HG02938 (cell line): ENCODE results near the gene ADARB1.

ENCODE experiments used
- ATAC-seq: cut with Tn5 transposase; IDR thresholded peaks from one replicate; pipeline ENCODE4 v1.9.1; 2021; ENCODE audit warnings: mild to moderate bottlenecking, moderate library complexity; ENCODE audit not compliant: unreplicated experiment

Gene ADARB1

DNA sequence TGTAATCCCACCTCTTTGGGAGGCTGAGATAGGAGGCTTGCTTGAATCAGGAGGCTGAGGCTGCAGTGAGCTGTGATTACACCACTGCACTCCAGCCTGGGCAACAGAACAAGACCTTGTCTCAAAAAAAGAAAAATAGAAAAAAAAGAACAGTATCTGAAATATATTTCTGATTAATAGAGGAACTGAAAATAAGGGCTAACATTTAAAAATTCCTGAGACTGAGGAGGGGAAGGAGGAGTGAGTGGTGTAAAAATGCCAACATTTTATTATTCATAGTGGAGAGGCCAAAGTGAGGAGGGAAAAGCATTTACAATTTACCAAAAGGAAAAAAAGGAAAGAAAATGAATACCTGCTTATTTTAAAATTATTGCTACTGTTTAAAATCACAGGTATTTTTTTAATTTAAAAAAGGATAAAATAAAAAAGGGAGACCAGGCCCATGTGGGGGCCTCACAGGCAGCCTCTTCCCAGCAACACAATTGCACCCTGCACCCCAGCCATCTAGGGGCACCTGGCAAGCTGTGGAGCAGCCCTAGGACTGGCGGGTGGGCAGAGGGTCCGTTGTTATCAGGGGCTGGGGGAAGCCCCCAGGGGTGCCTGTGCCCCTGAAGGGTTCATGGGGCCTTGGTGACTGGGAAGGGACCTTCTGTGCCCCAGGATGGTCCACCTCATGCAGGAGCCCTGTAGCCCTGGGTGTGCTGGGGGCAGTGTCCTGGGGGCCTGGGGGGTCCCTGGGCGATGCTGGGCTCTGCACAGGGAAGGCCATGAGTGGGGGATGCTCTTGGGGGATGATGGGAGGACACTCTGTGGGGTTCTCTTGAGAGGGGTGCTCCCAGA lies 34.8 kb upstream of the ADARB1 start:
- ATAC-seq: no peak

DNA sequence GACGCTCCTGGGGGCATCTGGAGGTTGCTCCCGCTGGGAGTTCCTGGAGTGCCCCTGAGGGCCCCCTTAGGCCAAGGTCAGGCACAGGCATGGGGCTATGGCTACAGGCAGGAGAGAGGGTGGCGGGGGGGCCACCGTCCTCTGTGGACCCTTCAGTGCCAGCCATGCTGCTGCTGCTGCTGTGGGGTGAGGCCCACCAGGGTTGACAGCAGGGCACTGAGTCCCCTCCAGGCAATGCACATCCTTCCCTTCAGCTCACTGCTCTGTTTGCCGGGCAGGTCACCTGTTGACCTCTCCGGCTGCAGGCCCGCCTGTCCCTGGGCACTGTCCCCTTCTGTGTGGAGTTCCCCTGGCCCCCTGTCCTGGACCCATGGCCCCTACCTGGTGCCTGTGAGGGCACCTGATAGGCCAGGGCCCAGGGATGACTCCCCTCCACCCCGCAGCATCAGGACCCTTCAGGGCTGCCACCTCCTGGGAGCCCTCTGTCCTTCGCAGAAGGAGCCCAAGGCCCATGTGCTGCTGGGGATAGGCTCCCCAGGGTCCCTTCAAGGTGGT lies 34.1 kb upstream of the ADARB1 start:
- ATAC-seq: no peak

DNA sequence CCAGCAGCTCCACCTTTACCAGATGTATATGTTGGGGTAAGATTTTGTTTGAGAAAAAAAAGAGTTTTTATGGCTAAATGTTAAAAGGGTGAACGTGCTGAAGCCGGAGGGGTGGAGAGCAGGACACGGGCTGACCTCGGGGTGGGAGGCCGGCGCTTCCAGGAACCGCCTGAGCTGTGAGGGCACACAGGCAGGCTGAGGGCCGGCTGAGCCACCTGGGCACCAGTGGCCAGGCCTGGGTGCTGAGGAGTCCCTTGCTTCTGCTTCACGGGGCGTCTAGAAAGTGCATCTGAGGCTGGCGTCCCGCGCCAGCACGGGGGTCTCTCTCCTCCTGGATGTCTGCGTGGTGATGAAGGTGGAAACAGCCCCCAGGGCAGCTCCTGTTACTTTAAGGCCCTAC lies 33.6 kb upstream of the ADARB1 start:
- ATAC-seq: no peak

DNA sequence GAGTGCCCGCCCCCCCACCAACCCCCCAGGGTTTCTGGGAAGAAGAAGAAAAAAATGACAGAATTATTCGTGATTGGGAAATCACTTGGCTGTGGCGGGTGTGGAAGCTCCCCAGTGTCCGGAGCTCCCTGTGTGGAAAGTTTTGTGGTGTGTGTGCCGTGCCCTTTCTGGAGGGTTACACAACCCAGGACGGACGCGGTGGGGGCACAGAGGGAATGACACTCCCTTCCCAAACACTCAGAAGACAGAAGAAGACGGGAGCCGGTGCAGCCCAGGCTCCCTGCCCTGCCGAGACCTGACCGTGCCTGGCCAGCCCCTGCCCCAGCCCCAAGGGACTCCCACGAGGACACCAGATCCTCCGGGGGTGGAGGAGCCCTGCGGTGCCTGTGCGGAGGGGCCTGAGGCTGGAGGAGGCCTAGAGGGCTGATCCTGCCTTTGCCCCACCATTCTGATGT lies 33.0 kb upstream of the ADARB1 start:
- no peak for ATAC-seq

DNA sequence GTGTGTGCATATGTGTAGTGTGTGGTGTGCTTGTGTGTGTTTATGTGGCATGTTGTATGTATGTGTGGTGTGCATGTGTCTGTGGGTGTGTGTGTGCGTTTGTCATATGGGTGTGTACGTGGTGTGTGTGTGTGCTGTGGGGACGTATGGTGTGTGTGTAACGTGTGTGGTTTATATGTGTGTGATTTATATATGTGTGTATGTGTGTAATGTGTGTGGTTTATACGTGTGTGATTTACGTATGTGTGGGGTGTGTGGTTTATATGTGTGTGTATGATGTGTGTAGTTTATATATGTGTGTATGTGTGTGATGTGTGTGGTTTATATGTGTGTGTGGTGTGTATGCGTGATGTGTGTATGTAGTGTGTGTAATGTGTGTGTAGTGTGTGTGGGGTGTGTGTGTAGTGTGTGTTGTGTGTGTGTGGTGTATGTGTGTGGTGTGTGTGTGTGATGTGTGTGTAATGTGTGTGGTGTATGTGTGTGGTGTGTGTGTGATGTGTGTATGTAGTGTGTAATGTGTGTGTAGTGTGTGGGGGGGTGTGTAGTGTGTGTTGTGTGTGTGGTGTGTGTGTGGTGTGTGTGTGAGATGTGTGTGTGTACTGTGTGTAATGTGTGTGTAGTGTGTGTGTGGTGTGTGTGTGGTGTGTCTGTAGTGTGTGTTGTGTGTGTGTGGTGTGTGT lies 32.3 kb upstream of the ADARB1 start:
- ATAC-seq: no peak

DNA sequence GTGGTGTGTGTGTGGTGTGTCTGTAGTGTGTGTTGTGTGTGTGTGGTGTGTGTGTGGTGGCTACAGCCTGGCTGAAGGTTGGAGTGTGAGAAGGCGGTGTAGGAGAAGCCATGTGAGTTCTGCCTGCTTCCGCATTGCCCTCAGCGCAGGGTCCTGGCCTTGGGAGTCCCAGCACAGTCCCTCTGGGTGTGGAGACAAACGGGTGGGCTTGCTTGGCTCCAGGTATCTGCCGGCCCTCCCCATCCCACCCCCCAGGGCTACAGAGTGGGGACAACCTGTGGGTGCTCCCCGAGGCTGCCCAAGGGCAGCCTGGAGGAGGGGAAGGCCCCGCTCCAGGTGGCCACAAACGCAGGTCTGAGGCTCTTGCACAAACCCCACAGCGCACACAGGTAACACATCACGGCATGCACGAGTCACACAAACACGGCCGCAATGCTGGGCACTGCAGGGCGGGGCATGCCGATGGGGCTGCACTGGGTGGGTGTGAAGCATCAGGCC lies 31.7 kb upstream of the ADARB1 start:
- no peak for ATAC-seq

DNA sequence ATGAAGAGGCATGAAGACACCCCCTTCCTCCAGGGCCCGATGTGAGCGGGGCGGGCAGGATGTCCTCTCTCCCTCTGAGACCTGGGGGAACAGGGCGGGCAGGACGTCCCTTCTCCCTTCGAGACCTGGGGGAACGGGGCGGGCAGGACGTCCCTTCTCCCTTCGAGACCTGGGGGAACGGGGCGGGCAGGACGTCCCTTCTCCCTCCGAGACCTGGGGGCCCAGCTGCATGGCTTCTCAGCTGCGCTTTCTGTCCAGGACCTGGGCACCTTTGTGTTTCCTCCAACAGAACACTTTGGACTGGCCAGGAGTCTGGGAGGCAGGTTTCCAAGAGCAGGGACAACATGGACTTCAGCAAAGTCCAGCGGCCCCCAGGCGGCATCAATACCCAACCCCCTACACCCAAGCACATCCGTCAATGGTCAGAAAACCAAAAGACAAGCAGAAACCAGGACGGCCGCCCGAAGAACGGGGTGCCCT lies 30.8 kb upstream of the ADARB1 start:
- no peak for ATAC-seq

DNA sequence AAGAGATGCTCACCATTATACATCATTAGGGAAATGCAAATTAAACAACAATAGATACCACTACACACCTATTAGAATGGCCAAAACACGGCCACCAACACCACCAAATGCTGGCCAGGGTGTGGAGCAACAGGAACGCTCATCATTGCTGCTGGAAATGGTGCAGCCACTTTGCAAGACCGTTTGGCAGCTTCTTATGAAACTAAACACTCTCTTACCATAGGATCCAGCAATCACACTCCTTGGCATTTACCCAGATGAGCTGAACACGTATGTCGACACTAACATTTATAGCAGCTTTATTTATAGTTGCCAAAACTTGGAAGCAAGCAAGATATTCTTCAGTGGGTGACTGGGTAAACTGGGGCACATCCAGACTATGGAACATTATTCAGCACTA lies 28.9 kb upstream of the ADARB1 start:
- no peak for ATAC-seq

DNA sequence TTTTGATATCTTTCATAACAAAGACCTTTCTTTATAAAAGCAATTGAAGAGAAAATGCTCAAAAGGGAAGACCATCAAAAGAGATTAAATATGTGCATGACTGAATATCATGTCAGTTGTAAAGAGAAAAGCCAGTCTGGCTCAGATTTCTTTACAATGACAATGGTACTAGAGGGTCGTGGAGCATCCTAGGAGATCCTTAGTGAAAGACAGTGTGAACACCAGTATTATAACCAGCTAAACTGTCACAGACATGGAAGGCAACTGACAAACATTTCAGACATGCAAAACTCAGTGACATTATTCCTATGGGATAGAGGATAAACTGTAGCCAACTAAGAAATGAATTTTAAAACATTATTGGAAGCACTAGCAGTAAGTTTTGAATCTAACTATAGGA lies 27.1 kb upstream of the ADARB1 start:
- ATAC-seq: no peak

DNA sequence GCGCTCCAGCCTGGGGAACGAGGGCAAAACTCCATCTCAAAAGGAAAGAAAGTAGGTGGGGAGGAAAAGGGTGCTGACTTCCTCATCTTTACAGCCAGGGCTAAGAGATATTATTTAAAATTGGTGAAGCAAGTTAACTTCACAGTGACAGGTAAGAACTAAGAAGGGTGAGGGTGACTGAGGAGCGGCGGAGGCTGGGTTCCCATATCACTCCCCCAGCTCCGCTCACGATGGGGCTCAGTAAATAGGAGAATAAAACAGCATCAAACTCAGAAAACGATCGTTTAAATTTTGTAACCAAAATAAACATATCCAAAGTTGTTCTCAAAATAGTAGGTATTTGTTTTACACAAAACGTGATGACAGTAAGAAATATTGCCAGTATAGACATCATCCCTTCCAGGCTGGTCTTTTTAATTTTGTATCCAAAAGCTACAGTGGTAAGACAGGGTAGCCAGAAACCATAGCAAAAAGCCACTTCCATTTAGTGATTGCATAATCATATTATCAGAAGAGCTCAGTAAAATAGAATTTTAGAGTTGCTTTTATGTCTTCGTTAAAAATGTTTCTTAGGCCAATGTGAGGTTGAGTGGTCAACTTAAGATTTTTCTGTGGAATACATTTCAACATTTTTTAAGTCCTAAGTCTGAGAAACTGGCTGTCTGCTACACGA lies 26.2 kb upstream of the ADARB1 start:
- ATAC-seq: no peak

DNA sequence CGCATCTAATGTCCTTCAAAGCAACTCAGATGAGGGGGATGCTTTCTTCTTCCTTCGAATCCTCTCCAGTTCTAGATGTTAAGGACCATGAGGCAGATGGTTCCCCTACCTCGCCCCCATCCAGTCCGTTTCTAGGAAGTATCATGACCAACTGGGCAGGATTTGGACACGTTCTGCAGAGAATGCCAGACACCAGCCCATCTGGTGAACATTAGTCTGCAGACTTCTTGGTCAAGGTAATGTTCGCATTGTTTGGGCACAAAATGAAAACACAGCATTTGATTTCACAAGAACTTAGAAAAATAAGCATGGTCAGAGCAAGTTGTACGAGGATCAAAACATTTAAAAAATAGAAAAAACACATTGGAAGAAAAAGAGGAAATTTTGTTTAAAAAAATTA lies 25.4 kb upstream of the ADARB1 start:
- no peak for ATAC-seq

DNA sequence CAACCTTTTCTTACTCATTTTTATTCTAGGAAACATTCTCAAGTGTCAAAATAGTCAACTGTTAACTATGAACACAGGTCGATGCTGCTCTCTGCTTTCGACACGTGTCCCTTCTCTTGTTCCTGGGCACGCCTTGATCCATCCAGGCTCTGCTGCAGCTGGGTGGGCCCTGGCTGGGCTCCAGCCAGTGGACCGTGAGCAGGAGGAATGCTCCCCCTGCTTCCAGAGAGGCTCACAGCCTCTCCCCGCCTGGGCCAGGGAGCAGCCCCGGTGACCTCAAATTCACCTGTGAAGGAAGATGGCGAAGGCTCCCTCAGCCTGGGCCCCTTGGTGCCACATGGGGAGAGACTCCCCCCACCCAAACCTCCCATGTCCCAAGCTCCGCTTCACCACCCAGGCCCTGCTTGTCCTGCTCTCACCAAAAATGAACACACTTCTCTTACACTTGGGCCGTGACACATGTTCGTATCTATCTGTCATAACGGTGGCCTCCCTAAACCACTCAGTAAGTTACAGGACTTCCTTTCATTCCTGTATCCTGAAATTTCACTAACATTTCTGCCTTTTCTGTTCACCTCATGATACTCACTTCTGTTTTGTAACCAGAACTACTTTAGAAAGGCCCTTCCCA lies 24.6 kb upstream of the ADARB1 start:
- ATAC-seq: no peak

DNA sequence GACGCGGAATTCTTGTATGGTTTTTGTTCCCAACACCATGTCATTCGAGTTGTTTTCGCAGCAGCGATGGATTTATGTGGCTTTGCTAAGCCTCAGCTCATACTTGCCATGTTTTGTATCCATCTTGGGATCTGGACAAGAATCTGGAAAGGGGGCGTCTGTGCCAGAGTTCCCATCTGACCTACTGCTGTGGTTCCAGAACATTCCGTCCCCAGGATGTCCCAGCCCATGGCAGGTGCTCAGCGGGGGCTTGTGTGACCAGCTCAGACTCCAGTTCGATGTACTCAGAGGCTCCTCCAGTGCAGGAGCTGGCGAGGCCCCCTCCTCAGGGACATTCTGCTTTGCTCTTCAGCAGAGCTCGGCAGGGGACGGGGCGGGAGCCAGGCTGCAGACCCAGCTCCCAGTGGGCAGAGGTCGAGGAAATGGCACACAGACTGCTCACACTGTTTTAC lies 24.0 kb upstream of the ADARB1 start:
- no peak for ATAC-seq

DNA sequence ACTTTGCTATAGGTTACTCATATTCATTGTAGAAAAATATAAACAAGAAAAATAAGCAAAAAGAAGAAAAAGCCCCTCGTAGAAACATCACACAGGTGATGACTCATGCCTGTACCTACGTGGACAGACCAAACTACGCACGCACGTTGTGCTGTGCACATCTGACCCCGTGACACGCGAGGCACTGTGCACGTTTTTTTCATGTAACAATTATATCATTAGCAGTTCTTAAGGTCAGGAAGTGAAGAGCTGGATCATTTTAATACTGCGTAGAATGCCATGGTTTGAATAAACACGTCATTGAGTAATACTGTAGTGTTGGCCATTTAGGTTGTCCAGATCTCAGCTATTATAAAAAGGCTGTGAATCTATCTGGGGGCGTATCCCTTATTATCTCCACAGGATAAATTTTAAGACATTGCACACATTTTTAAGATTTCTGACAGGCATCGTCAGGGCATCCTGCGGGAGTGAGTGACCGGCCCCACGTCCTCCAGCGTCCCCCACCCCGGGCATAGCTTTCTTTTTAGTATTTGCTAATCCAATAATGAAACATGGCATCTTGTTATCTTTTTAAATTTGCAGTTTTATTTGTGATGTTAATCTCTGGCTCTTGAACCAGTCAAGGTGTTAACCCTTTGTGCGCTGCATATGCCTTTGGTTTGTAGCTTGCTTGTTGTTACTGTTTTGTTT lies 23.4 kb upstream of the ADARB1 start:
- ATAC-seq: no peak

DNA sequence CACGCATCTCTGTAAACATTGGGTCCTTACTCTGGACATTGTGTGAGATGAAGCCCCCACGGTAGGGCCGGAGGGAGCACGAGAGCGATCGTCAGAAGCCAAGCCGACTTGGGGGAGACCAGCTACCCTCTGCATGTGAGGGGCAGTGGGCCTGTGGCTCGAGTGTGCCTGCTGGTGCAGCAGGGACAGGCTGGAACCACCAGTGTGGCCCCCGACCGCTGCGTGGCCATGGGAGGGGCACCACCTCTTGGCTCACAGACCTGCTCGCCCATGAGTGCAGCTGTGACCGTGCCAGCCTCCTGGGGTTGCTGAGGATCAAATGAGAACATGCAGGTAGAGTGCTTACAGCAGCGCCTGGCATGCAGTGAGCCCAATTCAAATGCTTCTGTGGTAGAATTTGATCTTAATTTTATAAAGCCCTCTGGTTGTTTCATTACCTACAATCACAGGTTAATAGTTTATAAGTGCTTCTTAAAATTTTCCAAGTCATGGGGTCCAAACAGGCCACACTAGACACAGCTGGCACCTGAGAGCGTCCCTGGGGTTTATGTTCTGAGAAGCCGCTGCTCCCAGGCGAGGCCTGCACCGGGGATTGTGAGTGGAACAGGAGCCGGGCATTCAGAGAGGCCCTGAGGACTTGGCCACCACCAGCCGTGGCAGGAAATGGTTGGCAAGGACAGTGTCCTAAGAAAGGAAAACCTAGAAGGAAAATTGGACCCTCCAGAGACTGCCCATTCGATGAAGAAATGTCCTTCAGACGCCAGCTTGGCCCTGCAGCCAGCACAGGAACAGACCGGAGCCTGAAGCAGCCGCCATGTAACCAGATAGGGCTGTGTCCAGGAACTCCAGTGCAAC lies 22.6 kb upstream of the ADARB1 start:
- ATAC-seq: no peak

DNA sequence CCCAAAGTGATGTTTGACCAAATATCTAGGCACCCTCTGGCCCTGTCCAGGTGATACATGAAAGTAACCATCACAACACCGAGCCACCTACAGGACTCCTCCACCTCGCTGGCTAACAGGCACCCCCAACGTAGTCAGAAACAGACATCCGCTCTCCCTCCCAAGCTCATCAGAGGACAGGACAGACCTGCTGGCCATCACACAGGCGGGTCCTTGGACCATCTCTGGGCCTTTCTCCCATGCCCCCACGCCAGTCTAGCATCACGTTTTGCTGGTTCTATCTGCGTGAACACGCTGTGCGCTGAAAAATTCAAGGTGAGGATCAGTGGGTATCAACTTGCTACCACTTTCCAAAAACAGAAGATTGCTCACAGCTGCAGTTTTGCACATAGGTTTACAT lies 21.4 kb upstream of the ADARB1 start:
- ATAC-seq: no peak

DNA sequence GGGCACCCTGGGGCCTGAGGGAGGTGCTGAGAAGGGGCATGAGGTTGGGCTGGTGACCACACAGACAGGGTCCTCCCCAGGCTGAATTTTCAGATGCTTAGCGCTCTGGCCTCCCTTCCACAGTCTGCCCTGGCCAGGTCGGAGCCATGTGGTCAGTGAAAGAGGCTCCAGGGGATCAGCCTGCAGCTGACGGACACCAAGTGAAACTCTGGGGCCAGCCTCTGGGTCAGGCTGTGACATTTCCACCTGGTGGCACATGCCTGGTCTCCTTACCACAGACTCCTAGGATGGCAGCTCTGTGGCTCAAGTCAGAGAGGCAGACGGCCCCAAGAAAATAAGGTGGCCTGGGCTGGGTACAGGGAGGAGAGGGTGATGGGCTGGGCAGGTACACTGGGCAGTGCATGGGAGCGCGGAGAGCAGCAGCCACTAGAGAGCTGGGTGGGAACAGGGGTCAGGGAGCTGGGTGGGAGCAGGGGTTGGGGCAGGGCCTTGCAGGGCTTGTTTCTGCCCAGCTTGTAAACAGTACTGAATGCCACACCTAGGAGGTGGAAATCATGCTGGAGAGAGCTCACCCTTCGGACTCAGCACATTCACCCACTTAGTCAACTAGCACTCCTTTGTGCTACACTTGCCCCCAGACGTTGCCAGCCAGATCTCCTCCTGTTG lies 20.7 kb upstream of the ADARB1 start:
- ATAC-seq: no peak

DNA sequence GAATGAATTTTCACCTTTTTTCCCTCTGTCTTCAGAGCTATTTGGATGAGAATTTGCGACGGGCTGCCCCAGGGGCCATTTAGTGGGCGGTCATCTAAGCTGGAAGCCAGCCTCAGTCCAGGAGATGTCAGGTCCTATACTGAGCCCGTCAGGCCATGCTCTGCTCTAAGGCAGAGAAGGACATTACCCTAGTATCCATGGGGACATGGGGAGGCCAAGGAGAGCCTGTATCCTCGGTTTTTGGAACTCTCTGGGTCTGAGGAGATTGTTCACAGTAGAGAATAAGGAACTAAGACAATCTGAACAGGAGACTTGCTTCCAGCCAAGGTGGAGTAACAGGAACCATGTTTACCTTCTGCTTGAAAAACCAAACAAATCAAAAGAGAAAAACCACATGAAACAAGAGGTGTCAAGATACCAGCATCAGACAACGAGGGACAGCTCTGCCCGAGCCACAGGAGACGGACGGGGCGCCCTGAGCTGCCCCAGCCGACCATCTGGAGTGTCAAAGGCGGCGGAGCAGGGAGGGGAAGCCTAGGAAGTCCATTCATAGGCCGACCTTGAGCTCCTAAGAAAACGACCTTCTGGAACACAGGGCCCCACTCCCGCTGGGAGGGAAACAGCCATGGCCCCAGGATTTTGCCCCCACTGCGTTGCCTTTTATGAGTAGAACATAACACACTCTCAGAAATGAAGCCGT lies 20.0 kb upstream of the ADARB1 start:
- no peak for ATAC-seq
